ENCODE data around the gene TIAM1.

DNA sequence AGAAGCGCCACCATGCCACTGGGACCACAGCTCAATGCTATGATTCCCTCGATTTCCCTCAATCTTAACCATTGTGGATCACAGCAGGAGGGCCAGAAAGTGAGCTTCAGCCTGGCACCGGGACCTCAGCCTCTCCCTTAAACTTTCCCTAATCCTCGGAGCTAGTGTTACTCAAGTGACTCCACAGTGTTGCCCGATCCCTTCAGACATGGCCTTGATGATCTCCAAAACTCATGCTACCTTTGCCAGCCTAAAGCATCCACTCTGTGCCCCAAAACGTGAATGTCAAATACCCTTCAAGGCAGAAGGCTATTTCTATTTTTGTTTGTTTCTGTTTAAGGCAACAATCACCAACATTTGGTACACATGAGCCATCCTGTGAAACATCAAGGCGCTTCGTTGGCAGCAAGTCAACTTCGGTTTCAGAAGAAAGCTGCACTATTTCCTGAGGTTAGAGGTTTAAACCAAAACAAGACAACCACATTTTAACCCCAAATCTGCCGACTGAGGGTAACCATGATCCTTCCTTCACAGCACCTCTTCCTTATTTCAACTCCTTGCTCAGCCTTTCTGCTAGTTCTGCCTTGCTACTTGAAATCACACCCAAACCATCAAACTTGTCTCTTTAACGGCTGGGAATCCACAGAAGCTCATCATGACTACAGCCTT lies 211.4 kb downstream of the TIAM1 start:
- no peak for TF ChIP-seq EZH2 (IDR thresholded peaks at IDR 0.05; ENCODE audit: insufficient read depth, low read length)
- TF ChIP-seq, protein P1, sequence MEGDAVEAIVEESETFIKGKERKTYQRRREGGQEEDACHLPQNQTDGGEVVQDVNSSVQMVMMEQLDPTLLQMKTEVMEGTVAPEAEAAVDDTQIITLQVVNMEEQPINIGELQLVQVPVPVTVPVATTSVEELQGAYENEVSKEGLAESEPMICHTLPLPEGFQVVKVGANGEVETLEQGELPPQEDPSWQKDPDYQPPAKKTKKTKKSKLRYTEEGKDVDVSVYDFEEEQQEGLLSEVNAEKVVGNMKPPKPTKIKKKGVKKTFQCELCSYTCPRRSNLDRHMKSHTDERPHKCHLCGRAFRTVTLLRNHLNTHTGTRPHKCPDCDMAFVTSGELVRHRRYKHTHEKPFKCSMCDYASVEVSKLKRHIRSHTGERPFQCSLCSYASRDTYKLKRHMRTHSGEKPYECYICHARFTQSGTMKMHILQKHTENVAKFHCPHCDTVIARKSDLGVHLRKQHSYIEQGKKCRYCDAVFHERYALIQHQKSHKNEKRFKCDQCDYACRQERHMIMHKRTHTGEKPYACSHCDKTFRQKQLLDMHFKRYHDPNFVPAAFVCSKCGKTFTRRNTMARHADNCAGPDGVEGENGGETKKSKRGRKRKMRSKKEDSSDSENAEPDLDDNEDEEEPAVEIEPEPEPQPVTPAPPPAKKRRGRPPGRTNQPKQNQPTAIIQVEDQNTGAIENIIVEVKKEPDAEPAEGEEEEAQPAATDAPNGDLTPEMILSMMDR (IDR thresholded peaks at IDR 0.05; ENCODE audit: insufficient read depth, low read depth, low read length) = no peak
